SK-N-DZ (cell line): ENCODE measurements around the gene RAB40A. TPM values are rescaled to one million over a fixed set of nuclear protein-coding genes. Genes with fewer than 3 reads are reported as not detected.

Source experiments
- DNase-seq: peaks from one replicate; pipeline ENCODE4 v3.0.0-alpha.2; 2015; ENCODE audit warnings: low spot score
- polyA plus RNA-seq, 2 experiments: library from polyadenylated mRNA; depleted of rRNA; stranded (reverse); fragments of >200 nt; gene quantifications; 2 replicates each; pipeline ENCODE4 v1.2.3, GENCODE V29; 2014

RAB40A gene
- polyA plus RNA-seq (2014; cell fraction: cytosol; rRNA removed), result 0.20 and 0.43 TPM in 2 replicates
- 1.6 and 1.8 TPM in 2 replicates for polyA plus RNA-seq (2014; cell fraction: nucleus; rRNA removed)

- no peak for DNase-seq
These were observed at the start of gene RAB40A for GRCh38 chrX:103519389-103519788. TSS of gene RAB40A (minus strand) at chrX:103519489. CDS start at chrX:103500756, 18,733 bp downstream.

GRCh38 chrX:103565752-103566151, 46.5 kb upstream of the RAB40A start:
- no peak for DNase-seq

GRCh38 chrX:103565197-103565596, 45.9 kb upstream of the RAB40A start:
- DNase-seq, result no peak

- DNase-seq, result no peak
These were observed 43.5 kb upstream of the RAB40A start for GRCh38 chrX:103562801-103563200.

GRCh38 chrX:103560256-103560655, 41.0 kb upstream of the RAB40A start:
- no peak for DNase-seq

- DNase-seq, result no peak
These were observed 37.8 kb upstream of the RAB40A start for GRCh38 chrX:103556963-103557612.

GRCh38 chrX:103554687-103555424, 35.6 kb upstream of the RAB40A start:
- DNase-seq, result peak; percentile 77

GRCh38 chrX:103552236-103552635, 32.9 kb upstream of the RAB40A start:
- DNase-seq, result no peak

GRCh38 chrX:103550415-103551051, 31.2 kb upstream of the RAB40A start:
- DNase-seq, result no peak

- DNase-seq, result no peak
These were observed 30.6 kb upstream of the RAB40A start for GRCh38 chrX:103549916-103550315.

GRCh38 chrX:103540145-103540544, 20.9 kb upstream of the RAB40A start:
- no peak for DNase-seq

- DNase-seq, result no peak
These were observed 20.4 kb upstream of the RAB40A start for GRCh38 chrX:103539695-103540094.

- DNase-seq, result no peak
These were observed 19.4 kb upstream of the RAB40A start for GRCh38 chrX:103538728-103539127.

- no peak for DNase-seq
These were observed 18.6 kb upstream of the RAB40A start for GRCh38 chrX:103537871-103538387.

- no peak for DNase-seq
These were observed 17.4 kb upstream of the RAB40A start for GRCh38 chrX:103536732-103537131.

GRCh38 chrX:103536071-103536470, 16.8 kb upstream of the RAB40A start:
- DNase-seq, result no peak

GRCh38 chrX:103535206-103535605, 15.9 kb upstream of the RAB40A start:
- no peak for DNase-seq

- peak; percentile 78 for DNase-seq
These were observed 14.4 kb upstream of the RAB40A start for GRCh38 chrX:103533511-103534216.

GRCh38 chrX:103531002-103531401, 11.7 kb upstream of the RAB40A start:
- DNase-seq, result no peak

- no peak for DNase-seq
These were observed 11.3 kb upstream of the RAB40A start for GRCh38 chrX:103530545-103530944.

- no peak for DNase-seq
These were observed 10.3 kb upstream of the RAB40A start for GRCh38 chrX:103529550-103529949.

- DNase-seq, result no peak
These were observed 5.5 kb upstream of the RAB40A start for GRCh38 chrX:103524747-103525146.
